ENCODE measurements around the gene KLHDC10. TPM values are rescaled to one million over a fixed set of nuclear protein-coding genes. Genes with fewer than 3 reads are reported as not detected.

Gene KLHDC10
- total RNA-seq, 2 experiments from 2014 or later = 12.8 to 14.3 TPM

DNA sequence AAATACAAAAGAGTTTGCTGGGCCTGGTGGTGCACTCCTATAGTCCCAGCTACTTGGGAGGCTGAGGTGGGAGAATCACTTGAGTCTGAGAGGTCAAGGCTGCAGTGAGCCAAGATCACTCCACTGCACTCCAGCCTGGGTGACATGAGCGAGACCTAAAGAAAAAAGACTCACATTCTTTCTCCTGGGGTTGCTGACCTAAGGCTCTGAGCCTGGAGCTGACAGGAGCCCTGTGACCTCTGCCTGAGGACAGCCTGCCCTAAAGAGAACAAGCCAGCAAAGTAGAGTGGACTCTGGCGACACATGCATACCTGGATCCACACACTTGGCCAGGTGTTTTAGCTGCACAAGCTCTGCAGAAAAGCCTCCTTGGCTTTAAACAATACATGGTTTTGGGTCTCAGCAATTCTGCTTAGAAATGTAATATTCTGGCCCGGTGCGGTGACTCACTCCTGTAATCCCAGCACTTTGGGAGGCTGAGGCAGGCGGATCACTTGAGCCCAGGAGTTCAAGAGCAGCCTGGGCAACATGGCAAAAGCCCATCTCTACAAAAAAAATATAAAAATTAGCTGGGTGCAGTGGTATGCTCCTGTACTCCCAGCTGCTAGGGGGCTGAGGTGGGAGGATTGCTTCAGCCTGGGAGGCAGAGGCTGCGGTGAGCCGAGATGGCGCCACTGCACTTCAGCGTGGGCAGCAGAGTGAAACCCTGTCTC, 76.5 kb downstream of the KLHDC10 start:
- H3K4me1 Mint-ChIP-seq (ENCODE audit: low read depth) = peaks cover 5% of the 10 kb centered on the region
- ChIA-PET POLR2A (no interaction called here), CTCF (no interaction called here)
- H3K4me3 Mint-ChIP-seq = no peak overlapping the region
- H3K36me3 Mint-ChIP-seq (ENCODE audit: low read depth) = no peaks in the 10 kb centered on the region
- DNase-seq = no peak
- TF ChIP-seq, protein P1, sequence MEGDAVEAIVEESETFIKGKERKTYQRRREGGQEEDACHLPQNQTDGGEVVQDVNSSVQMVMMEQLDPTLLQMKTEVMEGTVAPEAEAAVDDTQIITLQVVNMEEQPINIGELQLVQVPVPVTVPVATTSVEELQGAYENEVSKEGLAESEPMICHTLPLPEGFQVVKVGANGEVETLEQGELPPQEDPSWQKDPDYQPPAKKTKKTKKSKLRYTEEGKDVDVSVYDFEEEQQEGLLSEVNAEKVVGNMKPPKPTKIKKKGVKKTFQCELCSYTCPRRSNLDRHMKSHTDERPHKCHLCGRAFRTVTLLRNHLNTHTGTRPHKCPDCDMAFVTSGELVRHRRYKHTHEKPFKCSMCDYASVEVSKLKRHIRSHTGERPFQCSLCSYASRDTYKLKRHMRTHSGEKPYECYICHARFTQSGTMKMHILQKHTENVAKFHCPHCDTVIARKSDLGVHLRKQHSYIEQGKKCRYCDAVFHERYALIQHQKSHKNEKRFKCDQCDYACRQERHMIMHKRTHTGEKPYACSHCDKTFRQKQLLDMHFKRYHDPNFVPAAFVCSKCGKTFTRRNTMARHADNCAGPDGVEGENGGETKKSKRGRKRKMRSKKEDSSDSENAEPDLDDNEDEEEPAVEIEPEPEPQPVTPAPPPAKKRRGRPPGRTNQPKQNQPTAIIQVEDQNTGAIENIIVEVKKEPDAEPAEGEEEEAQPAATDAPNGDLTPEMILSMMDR (IDR thresholded peaks at IDR 0.05) = no peak
- no peak overlapping the region for H3K27ac Mint-ChIP-seq
- intact Hi-C loops (cut with micrococcal nuclease) = no loop called here
- ATAC-seq = no peak
- H3K9me3 Mint-ChIP-seq = no peaks in the 10 kb centered on the region
- H3K27me3 Mint-ChIP-seq = peaks cover 5% of the 10 kb centered on the region

DNA sequence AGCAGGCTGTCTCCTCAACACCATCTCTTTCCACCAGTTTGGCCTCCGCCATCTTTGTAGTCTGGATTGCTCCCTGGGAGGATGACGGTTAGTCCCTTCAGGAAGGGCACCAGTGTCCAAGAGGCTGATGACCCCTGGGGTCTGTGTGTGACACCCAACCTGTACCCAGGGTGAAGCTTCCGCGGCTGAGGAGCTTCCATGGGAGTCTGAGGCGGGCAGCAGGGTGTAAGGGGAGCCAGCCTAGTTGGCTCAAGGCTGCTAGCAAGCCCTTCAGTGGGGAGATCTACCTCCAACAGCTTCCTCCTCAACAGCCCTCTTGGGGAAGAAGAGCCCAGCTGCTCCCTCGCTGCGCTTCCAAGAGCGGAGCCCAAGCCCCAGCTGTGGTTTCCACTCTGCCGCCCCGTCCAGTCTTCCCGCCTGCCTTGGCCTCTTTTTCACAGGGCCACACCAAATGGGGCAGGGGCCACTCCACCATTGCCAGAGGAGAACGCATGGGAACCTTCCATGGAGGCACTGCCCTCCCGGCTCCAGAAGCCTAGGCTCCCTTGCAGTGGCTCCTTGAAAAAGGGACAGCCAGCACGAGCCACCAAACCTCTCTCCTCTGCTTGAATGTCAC, 77.5 kb downstream of the KLHDC10 start:
- no peak overlapping the region for H3K27ac Mint-ChIP-seq
- intact Hi-C loops (cut with micrococcal nuclease) = no loop called here
- H3K36me3 Mint-ChIP-seq (ENCODE audit: low read depth) = no peaks in the 10 kb centered on the region
- TF ChIP-seq, protein P1 (IDR thresholded peaks at IDR 0.05) = no peak
- no peak for DNase-seq
- H3K4me1 Mint-ChIP-seq (ENCODE audit: low read depth) = peaks cover 5% of the 10 kb centered on the region
- CTCF ChIA-PET = no interaction called here
- H3K4me3 Mint-ChIP-seq = no peak overlapping the region
- POLR2A ChIA-PET = no interaction called here
- peaks cover 5% of the 10 kb centered on the region for H3K27me3 Mint-ChIP-seq
- ATAC-seq = no peak
- H3K9me3 Mint-ChIP-seq = no peaks in the 10 kb centered on the region

DNA sequence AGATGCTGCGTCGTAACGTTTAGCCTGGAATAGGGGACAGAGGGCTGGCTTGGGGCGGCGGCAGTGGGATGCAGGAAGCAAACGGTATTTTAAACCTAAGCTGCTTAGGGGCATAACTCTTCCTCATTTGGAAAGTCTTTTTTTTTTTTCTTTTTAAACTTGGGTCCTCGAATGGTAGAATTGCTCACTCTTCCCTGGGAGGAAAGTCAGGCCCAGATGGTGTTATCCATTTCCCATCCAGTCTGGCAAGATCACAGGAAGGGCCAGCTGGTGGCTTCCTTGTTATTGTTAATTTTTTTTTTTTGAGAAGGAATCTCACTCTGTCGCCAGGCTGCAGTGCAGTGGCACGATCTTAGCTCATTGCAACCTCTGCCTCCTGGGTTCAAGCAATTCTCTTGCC, 78.2 kb downstream of the KLHDC10 start:
- peaks cover 5% of the 10 kb centered on the region for H3K27me3 Mint-ChIP-seq
- H3K36me3 Mint-ChIP-seq (ENCODE audit: low read depth) = no peaks in the 10 kb centered on the region
- no peak overlapping the region for H3K4me3 Mint-ChIP-seq
- DNase-seq (no peak), ATAC-seq (no peak)
- H3K9me3 Mint-ChIP-seq = no peaks in the 10 kb centered on the region
- POLR2A ChIA-PET = no interaction called here
- TF ChIP-seq, protein P1 (IDR thresholded peaks at IDR 0.05) = no peak
- CTCF ChIA-PET = no interaction called here
- H3K27ac Mint-ChIP-seq = no peak overlapping the region
- intact Hi-C loops (cut with micrococcal nuclease) = no loop called here
- peaks cover 5% of the 10 kb centered on the region for H3K4me1 Mint-ChIP-seq (ENCODE audit: low read depth)

DNA sequence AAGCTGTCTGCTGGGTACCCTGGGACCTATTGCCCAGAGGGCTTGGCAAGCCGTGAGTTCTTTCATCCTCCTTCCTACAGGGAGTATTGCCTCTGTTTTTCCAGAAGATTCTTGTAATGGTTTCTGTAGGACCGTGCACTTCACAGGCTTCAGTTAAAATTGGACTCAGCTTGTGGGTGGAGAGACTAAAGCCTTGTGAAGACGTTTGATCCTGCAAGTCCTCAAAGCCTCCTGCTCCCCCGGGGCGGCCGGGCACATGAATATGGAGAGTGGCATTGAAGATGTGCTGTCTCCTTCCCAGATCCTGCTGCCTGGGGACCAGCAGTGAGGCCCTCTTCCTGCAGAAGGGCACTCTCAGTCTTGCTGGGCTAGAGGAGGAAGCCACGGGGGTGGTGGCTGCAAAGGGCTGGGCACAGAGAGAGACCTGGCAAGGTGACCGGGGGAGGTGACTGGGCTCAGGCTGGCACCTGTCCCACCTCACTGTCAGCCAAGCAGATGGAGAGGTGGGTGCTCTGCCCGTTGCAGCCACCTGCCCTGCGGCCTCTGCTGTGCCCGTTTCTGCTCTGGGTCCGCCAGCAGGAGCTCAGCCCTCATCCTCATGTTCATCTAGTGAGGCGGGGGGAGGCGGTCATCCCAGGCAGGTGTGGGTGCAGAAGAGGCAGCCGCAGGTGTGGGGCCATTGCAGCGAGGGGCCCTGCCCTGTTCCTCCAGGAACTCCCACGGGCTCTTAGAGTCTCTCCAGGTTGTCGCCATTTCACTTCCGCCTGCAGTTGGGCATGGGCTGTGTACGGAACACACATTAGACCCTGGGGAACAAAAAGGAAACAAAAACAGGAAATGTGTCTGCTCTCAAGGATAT, 79.2 kb downstream of the KLHDC10 start:
- TF ChIP-seq, protein P1 (IDR thresholded peaks at IDR 0.05) = no peak
- peaks cover 5% of the 10 kb centered on the region for H3K4me1 Mint-ChIP-seq (ENCODE audit: low read depth)
- DNase-seq (no peak), ATAC-seq (no peak)
- no peaks in the 10 kb centered on the region for H3K36me3 Mint-ChIP-seq (ENCODE audit: low read depth)
- no peak overlapping the region for H3K4me3 Mint-ChIP-seq
- H3K27me3 Mint-ChIP-seq = peaks cover 5% of the 10 kb centered on the region
- H3K27ac Mint-ChIP-seq = no peak overlapping the region
- H3K9me3 Mint-ChIP-seq = no peaks in the 10 kb centered on the region
- ChIA-PET CTCF (no interaction called here), POLR2A (no interaction called here)
- intact Hi-C loops (cut with micrococcal nuclease) = no loop called here

DNA sequence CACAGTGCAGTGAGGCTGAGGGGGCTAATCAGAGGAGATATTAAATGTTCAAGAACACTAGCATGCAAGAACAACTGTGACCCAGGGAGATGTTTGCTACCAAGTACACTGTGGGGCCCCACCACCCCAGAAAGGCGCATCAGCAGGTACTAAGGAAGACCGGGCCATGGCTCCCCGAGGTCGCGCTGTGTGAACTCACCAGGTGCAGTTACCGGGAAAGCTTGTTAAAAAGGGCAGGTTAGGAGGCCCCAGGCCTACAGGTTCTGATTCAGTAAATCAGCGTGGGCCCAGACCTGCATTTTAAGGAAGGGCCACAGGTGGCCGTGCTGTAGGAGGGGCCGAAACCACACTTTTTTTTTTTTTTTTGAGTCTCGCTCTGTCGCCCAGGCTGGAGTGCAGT, 80.3 kb downstream of the KLHDC10 start:
- no peak for DNase-seq
- no peaks in the 10 kb centered on the region for H3K36me3 Mint-ChIP-seq (ENCODE audit: low read depth)
- H3K4me3 Mint-ChIP-seq = no peak overlapping the region
- ChIA-PET POLR2A (no interaction called here), CTCF (no interaction called here)
- no peaks in the 10 kb centered on the region for H3K9me3 Mint-ChIP-seq
- no peak overlapping the region for H3K27ac Mint-ChIP-seq
- TF ChIP-seq, protein P1 (IDR thresholded peaks at IDR 0.05) = no peak
- peaks cover 4% of the 10 kb centered on the region for H3K4me1 Mint-ChIP-seq (ENCODE audit: low read depth)
- intact Hi-C loops (cut with micrococcal nuclease) = no loop called here
- peaks cover 6% of the 10 kb centered on the region for H3K27me3 Mint-ChIP-seq
- no peak for ATAC-seq
